ENCODE data around the gene FOXO6.
A peak's percentile ranks its signal among the peaks of the same experiment; 100 is the strongest.

The FOXO6 gene

GRCh38 chr1:41360786-41361494 is at the start of gene FOXO6:
Gene FOXO6 (plus strand): TSS chr1:41361434.
- peak; percentile 68 to 86 (median 80) for DNase-seq

- no peak for DNase-seq
Observed at GRCh38 chr1:41312991-41313645, 48.1 kb upstream of the FOXO6 start.

- no peak for DNase-seq
Observed at GRCh38 chr1:41313661-41314131, 47.5 kb upstream of the FOXO6 start.

- DNase-seq, result no peak
Observed at GRCh38 chr1:41314376-41315145, 46.7 kb upstream of the FOXO6 start.

- DNase-seq, result no peak
Observed at GRCh38 chr1:41315146-41315822, 46.0 kb upstream of the FOXO6 start.

- DNase-seq, result no peak
Observed at GRCh38 chr1:41315871-41316270, 45.4 kb upstream of the FOXO6 start.

GRCh38 chr1:41317361-41317760 is 43.9 kb upstream of the FOXO6 start:
- DNase-seq, result no peak

- no peak for DNase-seq
Observed at GRCh38 chr1:41318135-41318534, 43.1 kb upstream of the FOXO6 start.

GRCh38 chr1:41319106-41319755 is 42.0 kb upstream of the FOXO6 start:
- DNase-seq, result no peak

GRCh38 chr1:41319807-41320711 is 41.2 kb upstream of the FOXO6 start:
- DNase-seq, result no peak

GRCh38 chr1:41320895-41321676 is 40.1 kb upstream of the FOXO6 start:
- DNase-seq, result no peak

GRCh38 chr1:41322101-41322661 is 39.1 kb upstream of the FOXO6 start:
- no peak for DNase-seq

- no peak for DNase-seq
Observed at GRCh38 chr1:41322835-41323234, 38.4 kb upstream of the FOXO6 start.

- no peak for DNase-seq
Observed at GRCh38 chr1:41323243-41323642, 38.0 kb upstream of the FOXO6 start.

- DNase-seq, result no peak
Observed at GRCh38 chr1:41325801-41326200, 35.4 kb upstream of the FOXO6 start.

- DNase-seq, result no peak
Observed at GRCh38 chr1:41327383-41327999, 33.7 kb upstream of the FOXO6 start.

- no peak for DNase-seq
Observed at GRCh38 chr1:41328001-41328615, 33.1 kb upstream of the FOXO6 start.

- no peak for DNase-seq
Observed at GRCh38 chr1:41328780-41329640, 32.2 kb upstream of the FOXO6 start.
